Thymus (tissue), 11 donors: ENCODE results near the gene SREBF1. TPM values are rescaled to one million over a fixed set of nuclear protein-coding genes. Genes with fewer than 3 reads are reported as not detected.

Source experiments
- DNase-seq, 9 donors: peaks; one replicate each; pipeline ENCODE4 v3.0.0-alpha.2; 2013; ENCODE audit warnings: low spot score in 9 of 9, low read depth in 6 of 9, missing footprints in 1 of 9
- H3K27ac ChIP-seq, 2 donors: one replicate each; pipeline ENCODE4 v1.5.1; 2013; ENCODE audit warnings: control low read depth in 1 of 2, low read depth in 1 of 2, low read length in 1 of 2, mild to moderate bottlenecking in 1 of 2, moderate library complexity in 1 of 2
- H3K27me3 ChIP-seq, 2 donors: one replicate each; pipeline ENCODE4 v1.5.1; 2013; ENCODE audit warnings: low read length in 1 of 2; ENCODE audit not compliant: control insufficient read depth in 2 of 2, insufficient read depth in 1 of 2
- H3K36me3 ChIP-seq, 2 donors: one replicate each; pipeline ENCODE4 v1.5.1; 2013; ENCODE audit warnings: low read length in 1 of 2, mild to moderate bottlenecking in 1 of 2, moderate library complexity in 1 of 2; ENCODE audit not compliant: control insufficient read depth in 2 of 2, insufficient read depth in 2 of 2
- H3K4me1 ChIP-seq, 2 donors: one replicate each; pipeline ENCODE4 v1.5.1; 2013; ENCODE audit warnings: low read length in 2 of 2; ENCODE audit not compliant: control insufficient read depth in 2 of 2, insufficient read depth in 2 of 2
- H3K4me3 ChIP-seq, 2 donors: one replicate each; pipeline ENCODE4 v1.5.1; 2013; ENCODE audit warnings: low read length in 2 of 2, control low read depth in 1 of 2, mild to moderate bottlenecking in 1 of 2
- H3K9me3 ChIP-seq, 2 donors: one replicate each; pipeline ENCODE4 v1.5.1; 2013; ENCODE audit warnings: low read length in 1 of 2, mild to moderate bottlenecking in 1 of 2; ENCODE audit not compliant: control insufficient read depth in 2 of 2, insufficient read depth in 1 of 2
- WGBS: extraction: QIAGEN DNeasy Blood & Tissue Kit; methylation state at CpG from one replicate; pipeline ENCODE4 v1.1.7; 2013; 5-methylcytosine and 5-hydroxymethylcytosine counted together
- polyA plus RNA-seq: library from polyadenylated mRNA; stranded (reverse); fragments of 200-250 nt; gene quantifications from one replicate; pipeline ENCODE4 v1.2.3, GENCODE V29; 2013
- total RNA-seq: library from RNA; stranded (reverse); fragments of 120-200 nt; gene quantifications from one replicate; pipeline ENCODE4 v1.2.4, GENCODE V29; 2013
- donor health status: healthy.

Gene SREBF1
- total and polyA plus RNA-seq, 2 donors, result 18.1 to 53.3 TPM

DNA sequence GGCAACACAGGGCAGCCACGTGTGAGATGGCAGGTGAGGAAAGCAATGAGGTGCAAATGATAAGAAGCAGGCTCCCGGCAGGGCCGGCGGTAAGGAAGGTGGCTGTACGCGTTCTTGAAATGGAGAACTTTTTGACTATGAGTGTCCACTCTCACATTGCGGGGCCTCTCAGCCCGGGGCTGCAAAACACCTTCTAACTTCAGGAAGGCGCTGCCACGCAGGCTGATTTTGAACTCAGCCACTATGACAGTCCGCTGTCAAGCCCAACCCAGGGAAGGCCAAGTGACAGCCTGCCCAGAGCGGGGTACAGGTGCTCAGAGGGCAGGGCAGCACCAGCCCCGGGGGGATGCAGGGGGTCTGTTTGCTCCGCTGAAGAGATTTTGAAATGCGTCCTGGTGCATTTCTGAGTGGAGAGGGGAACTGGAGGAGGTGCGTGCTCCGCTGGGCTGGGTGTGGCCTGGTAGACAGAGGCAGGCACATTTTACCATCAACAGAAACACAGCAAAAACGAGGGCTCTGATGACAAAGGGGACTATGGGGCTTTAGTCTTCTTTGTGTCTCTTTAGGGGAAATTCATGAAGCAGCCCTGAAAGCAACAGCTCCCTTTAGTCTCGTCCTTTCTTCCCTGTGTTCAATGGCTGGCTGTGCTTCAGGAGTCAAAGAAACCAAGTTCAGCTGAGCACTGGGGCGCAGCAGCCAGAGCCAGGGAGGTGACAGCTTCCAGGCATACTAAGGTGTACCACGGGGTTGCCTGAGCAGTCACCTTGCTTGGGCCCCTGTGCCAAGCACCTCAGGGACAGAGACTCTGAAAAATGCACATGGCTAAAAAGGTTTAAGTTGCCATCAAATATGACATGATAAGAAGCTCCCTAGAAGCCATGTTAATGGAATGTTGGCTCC is 14.6 kb upstream of the SREBF1 start:
- 93% methylated on average over 21 of the region's 21 CpGs for WGBS
- H3K27ac ChIP-seq, result no peak overlapping the region
- peaks cover 0 to 4% of the 10 kb centered on the region in 2 donors for H3K36me3 ChIP-seq
- DNase-seq, result no peak
- peaks cover 0 to 4% of the 10 kb centered on the region in 2 donors for H3K9me3 ChIP-seq
- H3K4me3 ChIP-seq, result no peak overlapping the region
- H3K27me3 ChIP-seq, result no peaks in the 10 kb centered on the region
- peaks cover 19 to 77% of the 10 kb centered on the region in 2 donors for H3K4me1 ChIP-seq

- peak overlapping the region; percentile 71 to 75 for H3K27ac ChIP-seq
- H3K4me1 ChIP-seq, result peaks cover 19 to 81% of the 10 kb centered on the region in 2 donors
- no peak overlapping the region for H3K4me3 ChIP-seq
- DNase-seq, result peak in 4 of 9 donors; percentile 62 to 89 (median 72)
- peaks cover 0 to 4% of the 10 kb centered on the region in 2 donors for H3K36me3 ChIP-seq
- no peaks in the 10 kb centered on the region for H3K27me3 ChIP-seq
- WGBS, result 72% methylated on average over 2 of the region's 2 CpGs
- peaks cover 0 to 4% of the 10 kb centered on the region in 2 donors for H3K9me3 ChIP-seq
Measured at GRCh38 chr17:17849845-17850373, 13.1 kb upstream of the SREBF1 start.

- 56% methylated on average over 5 of the region's 5 CpGs for WGBS
- DNase-seq, result peak in 5 of 9 donors; percentile 58 to 86 (median 69)
- Histone ChIP-seq H3K27ac (peak overlapping the region; percentile 71 to 75), H3K9me3 (peaks cover 0 to 4% of the 10 kb centered on the region in 2 donors), H3K36me3 (peaks cover 0 to 4% of the 10 kb centered on the region in 2 donors), H3K4me1 (peaks cover 19 to 78% of the 10 kb centered on the region in 2 donors), H3K27me3 (no peaks in the 10 kb centered on the region), H3K4me3 (no peak overlapping the region)
Measured at GRCh38 chr17:17849147-17849820, 12.5 kb upstream of the SREBF1 start.

DNA sequence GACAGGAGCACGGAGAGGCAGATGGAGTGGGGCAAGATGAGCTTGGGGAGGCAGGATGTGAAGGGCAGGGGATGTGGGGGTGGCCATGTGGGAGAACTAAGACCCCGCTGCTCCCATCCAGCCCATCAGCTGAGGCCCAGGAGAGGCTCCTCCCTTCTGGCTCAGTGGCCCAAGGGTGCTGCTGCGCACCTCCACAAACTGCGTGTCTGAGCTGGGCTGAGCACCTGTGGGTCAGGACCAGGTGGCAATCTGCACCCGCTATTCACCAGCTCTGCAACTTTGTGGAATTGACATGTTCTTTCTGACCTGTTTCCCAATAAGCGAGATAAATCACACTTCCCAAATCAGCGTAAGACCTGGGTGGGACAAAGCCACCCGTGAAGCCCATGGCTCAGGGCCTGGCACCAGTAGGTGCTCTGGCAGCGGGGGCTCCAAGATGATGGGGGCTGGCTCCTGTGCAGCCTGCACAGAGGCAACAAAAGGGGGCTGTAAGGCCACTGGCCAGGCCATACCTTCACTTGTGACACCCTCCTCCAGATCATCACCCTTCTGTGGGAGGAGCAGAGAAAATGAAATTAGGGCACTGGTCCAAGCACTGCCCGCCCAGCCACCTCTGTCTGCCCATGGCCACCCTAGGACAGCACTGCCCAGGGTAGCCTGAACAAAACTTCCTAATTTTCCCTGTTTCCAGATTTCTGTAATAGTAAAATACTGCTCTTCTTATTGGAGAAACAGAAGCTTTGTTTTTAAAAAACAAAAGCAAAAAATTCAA is 11.7 kb upstream of the SREBF1 start:
- Histone ChIP-seq H3K27ac (peak overlapping the region in 1 of 2 donors; percentile 71), H3K27me3 (no peaks in the 10 kb centered on the region), H3K36me3 (peaks cover 0 to 4% of the 10 kb centered on the region in 2 donors), H3K9me3 (peaks cover 0 to 4% of the 10 kb centered on the region in 2 donors), H3K4me1 (peaks cover 19 to 80% of the 10 kb centered on the region in 2 donors), H3K4me3 (no peak overlapping the region)
- DNase-seq, result no peak
- 95% methylated on average over 10 of the region's 10 CpGs for WGBS

DNA sequence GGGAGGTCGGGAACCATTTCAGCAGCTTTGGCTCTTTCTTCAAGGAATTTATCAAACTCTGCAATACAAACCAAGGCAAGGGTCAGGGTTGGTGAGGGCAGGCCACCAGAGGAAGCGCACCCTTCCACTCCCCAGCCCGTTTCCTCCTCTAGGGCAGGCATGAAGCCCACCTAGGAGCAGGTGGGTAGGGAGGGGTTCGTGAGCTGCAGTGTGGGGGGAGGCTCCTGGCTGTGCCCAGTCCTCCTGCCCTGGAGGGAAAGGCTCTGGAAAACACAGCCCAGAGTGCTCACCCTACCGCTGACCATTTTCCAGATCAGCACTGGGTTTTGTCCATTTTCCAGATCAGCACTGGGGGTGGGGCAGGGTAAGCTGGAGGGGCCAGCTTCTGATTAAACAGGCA is 10.9 kb upstream of the SREBF1 start:
- DNase-seq, result no peak
- Histone ChIP-seq H3K9me3 (peaks cover 0 to 4% of the 10 kb centered on the region in 2 donors), H3K4me1 (peaks cover 19 to 80% of the 10 kb centered on the region in 2 donors), H3K36me3 (peaks cover 0 to 4% of the 10 kb centered on the region in 2 donors), H3K27me3 (no peaks in the 10 kb centered on the region), H3K27ac (no peak overlapping the region), H3K4me3 (no peak overlapping the region)
- 92% methylated on average over 5 of the region's 5 CpGs for WGBS

DNA sequence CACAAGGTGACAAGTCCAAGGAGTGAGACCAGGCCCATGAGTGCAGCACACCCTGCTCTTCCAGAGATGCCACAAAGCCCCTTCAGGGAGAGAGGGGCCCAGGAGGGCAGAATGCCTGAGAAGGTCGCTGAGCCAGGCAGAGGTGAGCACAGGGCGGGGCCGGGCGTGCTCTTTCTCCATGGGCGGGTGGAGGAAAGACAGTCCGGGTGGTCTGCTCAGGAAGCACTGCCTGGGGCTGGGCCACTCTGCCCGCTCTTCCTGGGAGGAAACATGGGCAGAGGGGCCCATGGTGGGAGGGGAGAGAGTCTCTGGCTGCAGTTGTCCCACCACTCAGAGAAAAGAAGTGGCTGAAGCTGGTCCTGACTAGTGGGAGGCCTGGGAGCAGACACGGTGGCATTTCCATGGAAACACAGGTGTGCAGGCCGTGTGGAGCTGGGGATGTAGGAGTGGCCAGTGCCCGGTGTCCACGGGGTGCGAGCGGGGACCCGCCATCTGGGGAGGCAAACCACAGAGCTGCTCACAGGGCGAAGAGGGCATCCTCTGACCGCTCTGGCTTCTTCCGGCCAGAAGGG is 10.4 kb upstream of the SREBF1 start:
- 87% methylated on average over 17 of the region's 17 CpGs for WGBS
- Histone ChIP-seq H3K27ac (no peak overlapping the region), H3K36me3 (peaks cover 0 to 4% of the 10 kb centered on the region in 2 donors), H3K4me3 (no peak overlapping the region), H3K9me3 (peaks cover 0 to 4% of the 10 kb centered on the region in 2 donors), H3K4me1 (peaks cover 19 to 78% of the 10 kb centered on the region in 2 donors), H3K27me3 (no peaks in the 10 kb centered on the region)
- DNase-seq, result no peak

GRCh38 chr17:17846645-17847044 is 9.9 kb upstream of the SREBF1 start:
- Histone ChIP-seq H3K9me3 (peaks cover 0 to 4% of the 10 kb centered on the region in 2 donors), H3K4me1 (peaks cover 19 to 74% of the 10 kb centered on the region in 2 donors), H3K27me3 (no peaks in the 10 kb centered on the region), H3K36me3 (peaks cover 0 to 4% of the 10 kb centered on the region in 2 donors), H3K4me3 (no peak overlapping the region), H3K27ac (peak overlapping the region in 1 of 2 donors; percentile 26)
- 53% methylated on average over 8 of the region's 8 CpGs for WGBS
- peak in 1 of 9 donors; percentile 50 for DNase-seq

- Histone ChIP-seq H3K27me3 (no peaks in the 10 kb centered on the region), H3K9me3 (peaks cover 0 to 4% of the 10 kb centered on the region in 2 donors), H3K27ac (no peak overlapping the region), H3K36me3 (peaks cover 0 to 4% of the 10 kb centered on the region in 2 donors), H3K4me1 (peaks cover 19 to 74% of the 10 kb centered on the region in 2 donors), H3K4me3 (no peak overlapping the region)
- DNase-seq, result no peak
- 96% methylated on average over 8 of the region's 8 CpGs for WGBS
Measured at GRCh38 chr17:17846003-17846402, 9.2 kb upstream of the SREBF1 start.
